ENCODE measurements around the gene CTSL.

CTSL gene

DNA sequence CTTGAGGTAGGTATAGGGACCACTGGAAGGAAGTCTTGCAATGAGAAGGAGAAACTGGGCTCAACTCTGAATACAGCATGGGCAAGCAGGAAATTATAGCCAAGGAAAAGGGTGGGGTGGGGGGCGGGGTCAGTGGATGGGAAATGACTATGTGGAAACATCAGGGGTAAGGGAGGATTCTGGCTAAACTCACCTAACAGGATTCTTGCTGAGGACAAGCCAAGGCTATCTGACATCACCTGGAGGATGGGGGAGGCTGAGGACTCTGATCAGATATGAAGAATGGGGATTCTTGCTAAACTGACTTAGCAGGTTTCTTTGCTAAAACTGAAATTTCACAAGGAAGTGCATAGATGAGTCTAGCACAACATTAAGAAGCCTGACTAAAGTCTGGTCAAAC is 40.8 kb downstream of the CTSL start:
- Histone ChIP-seq H3K9ac (ENCODE audit: insufficient read length) (no peak overlapping the region), H3K36me3 (ENCODE audit: insufficient read depth, low read length) (no peaks in the 10 kb centered on the region), H3K9me3 (ENCODE audit: low read depth, low read length) (no peaks in the 10 kb centered on the region), H3K4me3 (no peak overlapping the region), H3K27ac (no peak overlapping the region)
- no peak for TF ChIP-seq POLR2AphosphoS5 (IDR thresholded peaks at IDR 0.05; ENCODE audit: borderline replicate concordance, low read depth, low read length)
- no peak for TF ChIP-seq FOXP2 (optimal IDR thresholded peaks at IDR 0.05; ENCODE audit: control extremely low read depth, extremely low read length, insufficient read depth)
- no peak for TF ChIP-seq EZH2 (IDR thresholded peaks at IDR 0.05)
- DNase-seq (ENCODE audit: low read depth, low spot score) = no peak

DNA sequence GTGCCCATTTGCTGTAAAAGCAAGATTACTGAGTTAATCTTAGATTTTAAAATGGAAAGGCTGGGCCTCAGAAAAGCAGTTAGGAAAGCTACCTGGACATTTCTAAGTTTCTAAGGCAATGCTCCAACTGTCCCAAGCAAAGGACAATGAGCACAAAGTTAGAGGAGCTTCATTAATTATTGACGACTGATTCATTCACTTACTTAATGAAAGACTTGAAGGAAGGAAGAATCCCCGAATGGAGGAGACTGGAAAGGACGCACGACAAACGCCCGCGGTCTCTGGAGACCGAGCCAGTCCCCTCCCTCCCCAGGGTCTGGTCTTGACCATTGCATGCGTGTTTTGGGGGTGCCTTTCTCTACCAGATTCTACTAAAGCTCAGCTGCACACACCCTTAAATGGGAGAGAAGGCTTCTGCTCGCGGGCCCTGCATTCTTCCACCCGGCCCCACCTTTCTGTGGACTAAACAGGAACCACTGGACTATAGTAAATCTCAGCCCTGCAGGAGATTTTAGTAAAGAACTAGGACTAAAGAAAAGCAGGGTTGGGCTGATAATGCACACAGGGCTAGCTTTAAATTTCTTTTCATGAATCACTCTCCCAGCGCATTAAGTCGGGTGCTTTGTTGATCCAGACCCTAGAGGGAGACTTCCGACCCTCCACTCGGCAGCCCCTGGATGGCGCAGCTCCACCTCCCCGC is 44.8 kb downstream of the CTSL start:
- DNase-seq (ENCODE audit: low read depth, low spot score) = no peak
- Histone ChIP-seq H3K36me3 (ENCODE audit: insufficient read depth, low read length) (no peaks in the 10 kb centered on the region), H3K9me3 (ENCODE audit: low read depth, low read length) (no peaks in the 10 kb centered on the region), H3K9ac (ENCODE audit: insufficient read length) (no peak overlapping the region), H3K4me3 (no peak overlapping the region), H3K27ac (no peak overlapping the region)
- TF ChIP-seq EZH2 (IDR thresholded peaks at IDR 0.05) = no peak
- TF ChIP-seq FOXP2 (optimal IDR thresholded peaks at IDR 0.05; ENCODE audit: control extremely low read depth, extremely low read length, insufficient read depth) = no peak
- no peak for TF ChIP-seq POLR2AphosphoS5 (IDR thresholded peaks at IDR 0.05; ENCODE audit: borderline replicate concordance, low read depth, low read length)

DNA sequence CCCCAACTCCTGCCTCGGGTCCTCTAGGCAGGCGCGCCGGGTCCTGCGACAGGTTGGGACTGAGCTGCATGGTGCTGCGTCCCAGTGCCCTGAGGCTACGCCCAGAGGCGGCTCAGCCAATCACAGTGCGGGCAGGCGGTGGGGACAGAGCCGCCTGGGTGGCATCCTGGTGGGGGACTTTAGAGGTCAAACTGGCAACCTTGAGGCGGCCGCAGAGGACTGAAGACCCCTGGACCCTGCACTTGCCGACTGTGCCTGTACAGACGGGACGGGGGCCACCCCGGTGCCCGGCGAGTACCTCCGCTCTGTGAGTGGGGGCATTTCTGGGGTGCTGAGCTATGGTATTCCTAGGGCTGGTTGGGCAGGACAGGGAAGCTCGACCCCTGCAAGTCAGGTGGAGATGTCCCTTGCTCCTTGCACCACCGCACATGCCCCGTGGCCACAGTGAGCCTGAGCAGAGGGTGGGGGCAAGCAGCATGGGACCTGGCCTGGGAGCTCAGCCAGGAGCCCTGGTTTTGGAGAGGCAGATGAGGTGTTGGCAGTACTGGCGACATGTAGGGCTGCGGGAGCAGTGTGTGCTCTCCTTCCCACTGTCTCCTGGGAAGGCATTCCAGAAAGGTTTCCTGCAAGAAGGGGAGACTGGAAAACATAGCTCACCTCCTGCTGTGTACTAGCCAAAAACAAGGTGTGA is 45.5 kb downstream of the CTSL start:
- H3K4me3 ChIP-seq = no peak overlapping the region
- no peak overlapping the region for H3K27ac ChIP-seq
- no peak for DNase-seq (ENCODE audit: low read depth, low spot score)
- TF ChIP-seq FOXP2 (optimal IDR thresholded peaks at IDR 0.05; ENCODE audit: control extremely low read depth, extremely low read length, insufficient read depth) = no peak
- no peak for TF ChIP-seq POLR2AphosphoS5 (IDR thresholded peaks at IDR 0.05; ENCODE audit: borderline replicate concordance, low read depth, low read length)
- no peak for TF ChIP-seq EZH2 (IDR thresholded peaks at IDR 0.05)
- H3K36me3 ChIP-seq (ENCODE audit: insufficient read depth, low read length) = no peaks in the 10 kb centered on the region
- H3K9ac ChIP-seq (ENCODE audit: insufficient read length) = no peak overlapping the region
- no peaks in the 10 kb centered on the region for H3K9me3 ChIP-seq (ENCODE audit: low read depth, low read length)

DNA sequence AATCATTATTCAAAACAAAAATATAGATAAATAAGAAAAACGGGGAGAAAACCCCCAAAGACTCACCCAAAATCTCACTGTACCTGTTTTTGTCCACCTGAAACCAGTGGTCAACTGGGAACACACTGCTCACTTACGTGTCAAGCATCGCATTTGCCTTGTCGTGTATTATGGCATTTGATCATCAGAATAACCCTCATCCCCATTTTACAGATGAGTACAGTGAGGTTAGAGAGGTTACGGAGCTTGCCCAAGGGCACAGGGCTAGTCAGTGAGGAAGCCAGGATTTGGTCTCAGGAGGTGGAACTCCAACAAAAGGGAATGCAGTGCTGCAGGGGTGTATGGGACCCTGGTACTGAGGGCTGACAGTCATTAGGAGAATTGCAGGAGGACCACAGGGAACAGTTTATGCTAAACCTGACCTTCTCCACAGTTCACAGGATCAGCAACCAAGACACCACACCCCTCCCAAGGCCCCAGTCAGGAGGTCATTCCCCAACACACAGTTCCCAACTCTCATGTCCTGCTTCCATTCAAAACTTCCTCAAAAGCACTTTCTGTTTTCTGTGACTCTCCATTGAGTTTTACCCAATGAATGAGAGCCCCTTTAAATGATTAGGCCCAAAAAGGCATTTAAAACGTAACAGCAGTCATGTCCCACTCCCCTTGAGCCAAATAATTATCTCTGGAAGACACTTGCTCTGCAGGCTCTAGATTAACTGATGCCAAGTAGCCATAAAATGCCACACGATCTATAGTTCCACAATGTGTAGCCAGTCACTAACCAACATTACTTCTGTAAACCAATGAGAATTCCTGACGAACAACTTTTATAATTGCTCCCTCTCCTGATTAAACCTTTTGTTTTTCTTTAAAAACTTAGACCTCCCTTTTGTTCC is 50.8 kb downstream of the CTSL start:
- no peak for DNase-seq (ENCODE audit: low read depth, low spot score)
- H3K4me3 ChIP-seq = no peak overlapping the region
- no peak for TF ChIP-seq EZH2 (IDR thresholded peaks at IDR 0.05)
- TF ChIP-seq FOXP2 (optimal IDR thresholded peaks at IDR 0.05; ENCODE audit: control extremely low read depth, extremely low read length, insufficient read depth) = no peak
- TF ChIP-seq POLR2AphosphoS5 (IDR thresholded peaks at IDR 0.05; ENCODE audit: borderline replicate concordance, low read depth, low read length) = no peak
- no peak overlapping the region for H3K27ac ChIP-seq
- H3K9ac ChIP-seq (ENCODE audit: insufficient read length) = no peak overlapping the region
- H3K36me3 ChIP-seq (ENCODE audit: insufficient read depth, low read length) = no peaks in the 10 kb centered on the region
- no peaks in the 10 kb centered on the region for H3K9me3 ChIP-seq (ENCODE audit: low read depth, low read length)

DNA sequence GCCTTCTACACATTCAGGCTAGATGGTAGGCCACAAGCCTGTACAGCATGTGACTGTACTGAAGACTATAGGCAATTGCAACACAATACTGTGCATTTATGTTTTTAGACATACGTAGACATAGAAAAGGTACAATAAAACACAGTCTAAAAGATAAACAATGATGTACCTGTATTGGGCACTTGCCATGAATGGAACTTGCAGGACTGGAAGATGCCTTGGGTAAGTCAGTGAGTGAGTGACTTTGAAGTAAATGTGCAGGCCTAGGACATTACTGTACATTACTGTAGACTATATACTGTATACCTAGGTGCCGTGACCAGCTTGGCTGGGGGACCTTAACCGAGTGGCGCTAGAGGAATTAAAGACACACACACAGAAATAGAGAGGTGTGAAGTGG is 53.1 kb downstream of the CTSL start:
- TF ChIP-seq EZH2 (IDR thresholded peaks at IDR 0.05) (no peak), POLR2AphosphoS5 (IDR thresholded peaks at IDR 0.05; ENCODE audit: borderline replicate concordance, low read depth, low read length) (no peak), FOXP2 (optimal IDR thresholded peaks at IDR 0.05; ENCODE audit: control extremely low read depth, extremely low read length, insufficient read depth) (no peak)
- no peak overlapping the region for H3K27ac ChIP-seq
- H3K9ac ChIP-seq (ENCODE audit: insufficient read length) = no peak overlapping the region
- no peak for DNase-seq (ENCODE audit: low read depth, low spot score)
- H3K4me3 ChIP-seq = no peak overlapping the region
- H3K9me3 ChIP-seq (ENCODE audit: low read depth, low read length) = no peaks in the 10 kb centered on the region
- no peaks in the 10 kb centered on the region for H3K36me3 ChIP-seq (ENCODE audit: insufficient read depth, low read length)
